Panc1 (cell line): Measurements from ENCODE around the gene TOP2A. TPM values are rescaled to one million over a fixed set of nuclear protein-coding genes. Genes with fewer than 3 reads are reported as not detected.
A peak's percentile ranks its signal among the peaks of the same experiment; 100 is the strongest.

Experiments used
- ATAC-seq: fragments of 200-7000 bp; cut with Tn5 transposase; 2 replicates; pipeline ENCODE4 v1.9.1; 2020; ENCODE audit warnings: mild to moderate bottlenecking, moderate library complexity
- BruUV-seq: library from RNA; stranded (reverse); fragments of 400-500 nt; replicated peaks from 2 replicates; lab custom pipeline; 2021; lab: Mats Ljungman, UMichigan
- CTCF ChIA-PET: fragments of 300-600 bp; sonication (Branson Sonifier 250); formaldehyde crosslinking; loops from one replicate; lab custom pipeline; 2022; ENCODE audit warnings: antibody characterized with exemption; lab: Charles Lee
- POLR2A ChIA-PET: fragments of 300-600 bp; sonication (Branson Sonifier 250); formaldehyde crosslinking; loops from one replicate; lab custom pipeline; 2022; ENCODE audit warnings: antibody characterized with exemption; lab: Charles Lee
- DNase-seq: peaks from one replicate; pipeline ENCODE4 v3.0.0-alpha.2; 2010; ENCODE audit warnings: low read depth, low spot score
- H3K27ac ChIP-seq: 2 replicates; pipeline ENCODE4 v1.5.1; 2011; ENCODE audit warnings: mild to moderate bottlenecking, low read length, inconsistent platforms
- H3K27me3 ChIP-seq: fragments of 200-500 bp; sonication (Bioruptor generic); 2 replicates; pipeline ENCODE4 v1.6.0; 2014; ENCODE audit warnings: low read length, inconsistent platforms; ENCODE audit not compliant: control insufficient read depth, insufficient read depth
- H3K36me3 ChIP-seq: fragments of 200-500 bp; sonication (Bioruptor generic); 2 replicates; pipeline ENCODE4 v1.5.1; 2014; ENCODE audit warnings: inconsistent platforms, mild to moderate bottlenecking, low read length, moderate library complexity; ENCODE audit not compliant: control insufficient read depth, insufficient read depth
- H3K4me1 ChIP-seq: 2 replicates; pipeline ENCODE4 v1.5.1; 2011; ENCODE audit warnings: inconsistent platforms, mild to moderate bottlenecking, low read length, moderate library complexity; ENCODE audit not compliant: control insufficient read depth, insufficient read depth
- H3K4me3 ChIP-seq, 2 experiments: 2 replicates each; pipeline ENCODE4 v1.5.1; 2011 to 2012; ENCODE audit warnings: low read depth in 2 of 2, low read length in 2 of 2, mild to moderate bottlenecking in 2 of 2, inconsistent platforms in 1 of 2, moderate library complexity in 1 of 2
- H3K9me3 ChIP-seq: fragments of 200-500 bp; sonication (Bioruptor generic); 2 replicates; pipeline ENCODE4 v1.5.1; 2014; ENCODE audit warnings: low read depth, mild to moderate bottlenecking, inconsistent platforms, low read length, moderate library complexity; ENCODE audit not compliant: control insufficient read depth, insufficient read depth
- POLR2AphosphoS5 ChIP-seq: IDR thresholded peaks from 2 replicates; pipeline ENCODE4 v1.6.1; 2012; ENCODE audit warnings: mild to moderate bottlenecking, low read depth, low read length, moderate library complexity
- SIN3A ChIP-seq: IDR thresholded peaks from 2 replicates; pipeline ENCODE4 v1.6.1; 2012; ENCODE audit warnings: low read depth, mild to moderate bottlenecking, low read length, moderate library complexity, borderline replicate concordance; ENCODE audit not compliant: insufficient read depth
- TCF7L2 ChIP-seq: IDR thresholded peaks from 2 replicates; pipeline ENCODE4 v1.6.1; 2011; ENCODE audit warnings: mild to moderate bottlenecking, low read depth, low read length, inconsistent platforms
- in situ Hi-C: cut with HindIII; loops from 2 replicates; pipeline ENCODE4 v1.10.0; 2016; ENCODE audit warnings: low sequenced_read_pairs, low pct_unique_long_range_greater_than_20kb
- intact Hi-C: fragments of 100-400 bp; cut with micrococcal nuclease; formaldehyde crosslinking; loops from one replicate; pipeline ENCODE4 v1.10.0; 2022; ENCODE audit not compliant: unreplicated experiment
- total RNA-seq: library from RNA; stranded (reverse); gene quantifications from one replicate; pipeline ENCODE4 v1.2.1, GENCODE V29; 2021; ENCODE audit not compliant: unreplicated experiment
- TF ChIP-seq, protein P1 (sequence below), 2 experiments: IDR thresholded peaks; 2 replicates each; pipeline ENCODE4 v1.6.1; 2011 to 2012; ENCODE audit warnings: low read depth in 2 of 2, control low read depth in 1 of 2, low read length in 1 of 2, mild to moderate bottlenecking in 1 of 2, moderate library complexity in 1 of 2; ENCODE audit not compliant: insufficient read depth in 1 of 2
- TF ChIP-seq, protein P2 (sequence below): fragments of 450-650 bp; IDR thresholded peaks from 2 replicates; pipeline ENCODE4 v1.5.1; 2017; ENCODE audit warnings: mild to moderate bottlenecking

The TOP2A gene
- total RNA-seq, 1 experiment from 2014 or later = 230 TPM

DNA sequence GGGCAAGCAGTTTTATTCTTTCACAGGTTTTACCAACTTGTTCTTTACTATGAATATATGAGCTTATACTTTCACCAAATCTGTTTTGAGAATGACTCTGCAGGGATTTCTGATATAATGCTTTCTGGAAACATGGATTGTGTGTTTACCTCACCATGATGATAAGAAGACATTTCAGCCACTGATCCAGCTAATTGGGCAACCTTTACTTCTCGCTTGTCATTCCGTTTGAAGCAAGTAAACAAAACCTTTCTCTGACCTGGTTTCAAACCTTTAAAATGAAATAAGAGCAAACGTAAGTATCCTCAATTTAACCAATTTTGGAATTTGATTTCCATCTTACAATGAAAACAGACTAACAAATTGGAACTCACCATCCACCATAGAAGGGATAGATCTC lies 13.7 kb downstream of the TOP2A start:
- in situ Hi-C loops (no loop called here), intact Hi-C loops (no loop called here)
- H3K27me3 ChIP-seq = no peaks in the 10 kb centered on the region
- BruUV-seq = no TSS peak
- DNase-seq = no peak
- no peak for TF ChIP-seq SIN3A
- TF ChIP-seq, protein P1, sequence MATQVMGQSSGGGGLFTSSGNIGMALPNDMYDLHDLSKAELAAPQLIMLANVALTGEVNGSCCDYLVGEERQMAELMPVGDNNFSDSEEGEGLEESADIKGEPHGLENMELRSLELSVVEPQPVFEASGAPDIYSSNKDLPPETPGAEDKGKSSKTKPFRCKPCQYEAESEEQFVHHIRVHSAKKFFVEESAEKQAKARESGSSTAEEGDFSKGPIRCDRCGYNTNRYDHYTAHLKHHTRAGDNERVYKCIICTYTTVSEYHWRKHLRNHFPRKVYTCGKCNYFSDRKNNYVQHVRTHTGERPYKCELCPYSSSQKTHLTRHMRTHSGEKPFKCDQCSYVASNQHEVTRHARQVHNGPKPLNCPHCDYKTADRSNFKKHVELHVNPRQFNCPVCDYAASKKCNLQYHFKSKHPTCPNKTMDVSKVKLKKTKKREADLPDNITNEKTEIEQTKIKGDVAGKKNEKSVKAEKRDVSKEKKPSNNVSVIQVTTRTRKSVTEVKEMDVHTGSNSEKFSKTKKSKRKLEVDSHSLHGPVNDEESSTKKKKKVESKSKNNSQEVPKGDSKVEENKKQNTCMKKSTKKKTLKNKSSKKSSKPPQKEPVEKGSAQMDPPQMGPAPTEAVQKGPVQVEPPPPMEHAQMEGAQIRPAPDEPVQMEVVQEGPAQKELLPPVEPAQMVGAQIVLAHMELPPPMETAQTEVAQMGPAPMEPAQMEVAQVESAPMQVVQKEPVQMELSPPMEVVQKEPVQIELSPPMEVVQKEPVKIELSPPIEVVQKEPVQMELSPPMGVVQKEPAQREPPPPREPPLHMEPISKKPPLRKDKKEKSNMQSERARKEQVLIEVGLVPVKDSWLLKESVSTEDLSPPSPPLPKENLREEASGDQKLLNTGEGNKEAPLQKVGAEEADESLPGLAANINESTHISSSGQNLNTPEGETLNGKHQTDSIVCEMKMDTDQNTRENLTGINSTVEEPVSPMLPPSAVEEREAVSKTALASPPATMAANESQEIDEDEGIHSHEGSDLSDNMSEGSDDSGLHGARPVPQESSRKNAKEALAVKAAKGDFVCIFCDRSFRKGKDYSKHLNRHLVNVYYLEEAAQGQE (IDR thresholded peaks at IDR 0.05; ENCODE audit: insufficient read depth in 1 of 2, low read depth in 2 of 2, low read length in 1 of 2) = no peak
- TF ChIP-seq POLR2AphosphoS5 = no peak
- TF ChIP-seq TCF7L2 = no peak
- TF ChIP-seq, protein P2, sequence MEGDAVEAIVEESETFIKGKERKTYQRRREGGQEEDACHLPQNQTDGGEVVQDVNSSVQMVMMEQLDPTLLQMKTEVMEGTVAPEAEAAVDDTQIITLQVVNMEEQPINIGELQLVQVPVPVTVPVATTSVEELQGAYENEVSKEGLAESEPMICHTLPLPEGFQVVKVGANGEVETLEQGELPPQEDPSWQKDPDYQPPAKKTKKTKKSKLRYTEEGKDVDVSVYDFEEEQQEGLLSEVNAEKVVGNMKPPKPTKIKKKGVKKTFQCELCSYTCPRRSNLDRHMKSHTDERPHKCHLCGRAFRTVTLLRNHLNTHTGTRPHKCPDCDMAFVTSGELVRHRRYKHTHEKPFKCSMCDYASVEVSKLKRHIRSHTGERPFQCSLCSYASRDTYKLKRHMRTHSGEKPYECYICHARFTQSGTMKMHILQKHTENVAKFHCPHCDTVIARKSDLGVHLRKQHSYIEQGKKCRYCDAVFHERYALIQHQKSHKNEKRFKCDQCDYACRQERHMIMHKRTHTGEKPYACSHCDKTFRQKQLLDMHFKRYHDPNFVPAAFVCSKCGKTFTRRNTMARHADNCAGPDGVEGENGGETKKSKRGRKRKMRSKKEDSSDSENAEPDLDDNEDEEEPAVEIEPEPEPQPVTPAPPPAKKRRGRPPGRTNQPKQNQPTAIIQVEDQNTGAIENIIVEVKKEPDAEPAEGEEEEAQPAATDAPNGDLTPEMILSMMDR = no peak
- H3K9me3 ChIP-seq = no peaks in the 10 kb centered on the region
- peaks cover 81% of the 10 kb centered on the region for H3K36me3 ChIP-seq
- H3K27ac ChIP-seq = peak overlapping the region; percentile 20; the same call in 1 of the 2 replicates
- CTCF ChIA-PET = no interaction called here
- H3K4me3 ChIP-seq = no peak overlapping the region
- no peak for ATAC-seq
- POLR2A ChIA-PET = no interaction called here
- no peaks in the 10 kb centered on the region for H3K4me1 ChIP-seq

DNA sequence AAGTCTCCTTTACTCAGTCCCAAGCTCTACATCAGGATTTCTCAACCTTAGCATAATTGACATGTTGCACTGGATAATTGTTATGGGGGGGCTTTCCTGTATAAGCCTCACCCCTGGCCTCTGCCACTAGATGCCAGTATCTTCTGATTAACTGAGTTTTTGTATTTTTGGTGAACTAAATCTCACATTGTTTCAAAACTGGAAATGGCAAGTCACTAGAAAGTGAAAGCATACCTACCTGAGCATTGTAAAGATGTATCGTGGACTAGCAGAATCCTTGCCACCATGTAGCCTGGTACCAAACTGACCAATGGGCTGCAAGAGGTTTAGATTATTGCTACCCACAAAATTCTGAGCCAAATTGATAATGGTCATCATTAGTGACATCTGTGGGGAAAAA lies 15.0 kb downstream of the TOP2A start:
- no peaks in the 10 kb centered on the region for H3K4me1 ChIP-seq
- H3K27me3 ChIP-seq = no peaks in the 10 kb centered on the region
- TF ChIP-seq TCF7L2 (no peak), SIN3A (no peak), POLR2AphosphoS5 (no peak)
- TF ChIP-seq, protein P2 = no peak
- TF ChIP-seq, protein P1 (IDR thresholded peaks at IDR 0.05; ENCODE audit: insufficient read depth in 1 of 2, low read depth in 2 of 2, low read length in 1 of 2) = no peak
- BruUV-seq = no TSS peak
- DNase-seq (no peak), ATAC-seq (no peak)
- H3K36me3 ChIP-seq = peaks cover 80% of the 10 kb centered on the region
- no peak overlapping the region for H3K4me3 ChIP-seq
- intact Hi-C loops = no loop called here
- H3K27ac ChIP-seq = no peak overlapping the region
- POLR2A ChIA-PET = interaction anchor here (0.6 kb wide), 3 partner anchors 37 to 181 kb away, joined by 3 to 12 read pairs (median 6); no protein-coding TSS in a partner anchor
- CTCF ChIA-PET = no interaction called here
- no peaks in the 10 kb centered on the region for H3K9me3 ChIP-seq
- in situ Hi-C loops = no loop called here
